PC-3 (cell line): ENCODE data around the gene CCDC184.

Source experiments
- EZH2 ChIP-seq: fragments of 300-600 bp; sonication (generic); IDR thresholded peaks from one replicate; pipeline ENCODE4 v1.6.1; 2017; ENCODE audit warnings: antibody characterized with exemption, mild to moderate bottlenecking, low read length; ENCODE audit not compliant: unreplicated experiment
- EZH2phosphoT487 ChIP-seq: fragments of 300-600 bp; sonication (generic); IDR thresholded peaks from 2 replicates; pipeline ENCODE4 v1.6.1; 2018; ENCODE audit warnings: mild to moderate bottlenecking, antibody characterized with exemption, low read length, borderline replicate concordance
- TF ChIP-seq, protein P1 (sequence below): fragments of 300-600 bp; sonication (generic); conservative IDR thresholded peaks from 2 replicates; pipeline ENCODE4 v1.5.1; 2017; ENCODE audit warnings: antibody characterized with exemption, low read depth, mild to moderate bottlenecking, low read length

DNA sequence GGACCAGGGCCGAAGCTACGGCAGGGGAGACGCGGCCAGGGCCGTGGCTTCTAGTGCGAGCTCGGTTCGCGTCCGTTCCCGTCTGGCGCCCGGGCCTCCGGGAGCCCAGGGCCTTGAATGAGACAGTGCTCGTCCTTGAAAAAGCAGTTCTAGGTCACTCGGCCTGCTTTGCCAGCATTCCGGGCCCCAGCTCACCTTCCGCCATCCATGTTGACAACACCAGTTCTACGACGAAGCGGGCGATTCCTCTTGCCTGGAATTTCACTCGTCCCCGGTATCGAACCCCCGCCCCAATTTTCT lies 15.2 kb downstream of the CCDC184 start:
- TF ChIP-seq, protein P1, sequence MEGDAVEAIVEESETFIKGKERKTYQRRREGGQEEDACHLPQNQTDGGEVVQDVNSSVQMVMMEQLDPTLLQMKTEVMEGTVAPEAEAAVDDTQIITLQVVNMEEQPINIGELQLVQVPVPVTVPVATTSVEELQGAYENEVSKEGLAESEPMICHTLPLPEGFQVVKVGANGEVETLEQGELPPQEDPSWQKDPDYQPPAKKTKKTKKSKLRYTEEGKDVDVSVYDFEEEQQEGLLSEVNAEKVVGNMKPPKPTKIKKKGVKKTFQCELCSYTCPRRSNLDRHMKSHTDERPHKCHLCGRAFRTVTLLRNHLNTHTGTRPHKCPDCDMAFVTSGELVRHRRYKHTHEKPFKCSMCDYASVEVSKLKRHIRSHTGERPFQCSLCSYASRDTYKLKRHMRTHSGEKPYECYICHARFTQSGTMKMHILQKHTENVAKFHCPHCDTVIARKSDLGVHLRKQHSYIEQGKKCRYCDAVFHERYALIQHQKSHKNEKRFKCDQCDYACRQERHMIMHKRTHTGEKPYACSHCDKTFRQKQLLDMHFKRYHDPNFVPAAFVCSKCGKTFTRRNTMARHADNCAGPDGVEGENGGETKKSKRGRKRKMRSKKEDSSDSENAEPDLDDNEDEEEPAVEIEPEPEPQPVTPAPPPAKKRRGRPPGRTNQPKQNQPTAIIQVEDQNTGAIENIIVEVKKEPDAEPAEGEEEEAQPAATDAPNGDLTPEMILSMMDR = no peak
- no peak for TF ChIP-seq EZH2phosphoT487
- no peak for TF ChIP-seq EZH2
